Neural crest cell (in vitro differentiated cells): ENCODE data around the gene FAM76B. TPM values are rescaled to one million over a fixed set of nuclear protein-coding genes. Genes with fewer than 3 reads are reported as not detected.

ENCODE experiments used
- DNase-seq: peaks from one replicate; pipeline ENCODE4 v3.0.0; 2021; ENCODE audit warnings: low read depth, mixed read lengths, low spot score
- H3K27ac Mint-ChIP-seq: one replicate; pipeline ENCODE4 v1.8.0; 2021; ENCODE audit warnings: mild to moderate bottlenecking, mixed read lengths; ENCODE audit not compliant: unreplicated experiment
- H3K27me3 Mint-ChIP-seq: 2 replicates; pipeline ENCODE4 v1.8.0; 2021; ENCODE audit warnings: low read depth, mild to moderate bottlenecking, mixed read lengths
- H3K36me3 Mint-ChIP-seq: 2 replicates; pipeline ENCODE4 v1.8.0; 2021; ENCODE audit warnings: low read depth, mild to moderate bottlenecking, mixed read lengths
- H3K4me1 Mint-ChIP-seq: 2 replicates; pipeline ENCODE4 v1.8.0; 2021; ENCODE audit warnings: mixed read lengths
- H3K4me3 Mint-ChIP-seq: one replicate; pipeline ENCODE4 v1.8.0; 2021; ENCODE audit warnings: mild to moderate bottlenecking, mixed read lengths
- H3K9me3 Mint-ChIP-seq: 2 replicates; pipeline ENCODE4 v1.8.0; 2021; ENCODE audit warnings: mixed read lengths
- total RNA-seq: library from RNA; stranded (reverse); gene quantifications from 2 replicates; pipeline ENCODE4 v1.2.1, GENCODE V29; 2021
- TF ChIP-seq, protein P1 (sequence below): fragments of 200-600 bp; sonication (generic); conservative IDR thresholded peaks from 2 replicates; pipeline ENCODE4 v1.5.0; 2021; ENCODE audit warnings: antibody characterized with exemption, mild to moderate bottlenecking

Gene FAM76B
- total RNA-seq, 1 donor from 2014 or later: 45.3 TPM

DNA sequence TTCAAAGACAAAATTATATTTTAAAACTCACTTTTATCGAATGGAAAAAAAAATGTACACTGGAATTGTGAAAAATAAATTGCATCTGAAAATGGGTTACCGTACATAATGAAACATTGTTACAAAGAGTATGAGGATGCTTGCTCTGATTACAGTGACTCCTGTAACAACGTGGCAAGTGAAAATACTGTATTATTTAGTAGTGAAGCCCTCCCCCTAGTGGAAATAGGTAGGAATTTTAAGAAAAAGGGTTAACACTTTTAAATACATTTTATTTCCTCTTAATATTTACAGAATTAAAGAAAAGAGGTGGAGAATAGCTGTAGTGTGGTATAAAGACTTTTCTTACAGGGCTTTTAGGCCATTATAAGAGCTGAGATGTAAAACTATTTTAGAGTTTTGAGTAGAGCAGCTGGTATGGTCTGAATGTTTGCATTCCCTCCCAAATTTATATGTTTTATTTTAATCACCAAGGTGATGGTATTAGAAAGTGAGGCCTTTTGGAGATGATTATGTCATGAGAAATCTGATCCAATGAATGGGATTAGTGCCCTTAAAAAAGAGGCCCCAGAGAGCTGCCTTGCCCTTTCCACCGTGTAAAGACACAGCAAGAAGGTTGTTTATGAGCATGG, 25.2 kb downstream of the FAM76B start:
- DNase-seq: no peak
- Mint-ChIP-seq H3K27me3 (no peaks in the 10 kb centered on the region), H3K4me3 (no peak overlapping the region), H3K36me3 (no peaks in the 10 kb centered on the region), H3K27ac (no peak overlapping the region), H3K9me3 (no peaks in the 10 kb centered on the region), H3K4me1 (no peaks in the 10 kb centered on the region)
- TF ChIP-seq, protein P1, sequence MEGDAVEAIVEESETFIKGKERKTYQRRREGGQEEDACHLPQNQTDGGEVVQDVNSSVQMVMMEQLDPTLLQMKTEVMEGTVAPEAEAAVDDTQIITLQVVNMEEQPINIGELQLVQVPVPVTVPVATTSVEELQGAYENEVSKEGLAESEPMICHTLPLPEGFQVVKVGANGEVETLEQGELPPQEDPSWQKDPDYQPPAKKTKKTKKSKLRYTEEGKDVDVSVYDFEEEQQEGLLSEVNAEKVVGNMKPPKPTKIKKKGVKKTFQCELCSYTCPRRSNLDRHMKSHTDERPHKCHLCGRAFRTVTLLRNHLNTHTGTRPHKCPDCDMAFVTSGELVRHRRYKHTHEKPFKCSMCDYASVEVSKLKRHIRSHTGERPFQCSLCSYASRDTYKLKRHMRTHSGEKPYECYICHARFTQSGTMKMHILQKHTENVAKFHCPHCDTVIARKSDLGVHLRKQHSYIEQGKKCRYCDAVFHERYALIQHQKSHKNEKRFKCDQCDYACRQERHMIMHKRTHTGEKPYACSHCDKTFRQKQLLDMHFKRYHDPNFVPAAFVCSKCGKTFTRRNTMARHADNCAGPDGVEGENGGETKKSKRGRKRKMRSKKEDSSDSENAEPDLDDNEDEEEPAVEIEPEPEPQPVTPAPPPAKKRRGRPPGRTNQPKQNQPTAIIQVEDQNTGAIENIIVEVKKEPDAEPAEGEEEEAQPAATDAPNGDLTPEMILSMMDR: peak; percentile 87

DNA sequence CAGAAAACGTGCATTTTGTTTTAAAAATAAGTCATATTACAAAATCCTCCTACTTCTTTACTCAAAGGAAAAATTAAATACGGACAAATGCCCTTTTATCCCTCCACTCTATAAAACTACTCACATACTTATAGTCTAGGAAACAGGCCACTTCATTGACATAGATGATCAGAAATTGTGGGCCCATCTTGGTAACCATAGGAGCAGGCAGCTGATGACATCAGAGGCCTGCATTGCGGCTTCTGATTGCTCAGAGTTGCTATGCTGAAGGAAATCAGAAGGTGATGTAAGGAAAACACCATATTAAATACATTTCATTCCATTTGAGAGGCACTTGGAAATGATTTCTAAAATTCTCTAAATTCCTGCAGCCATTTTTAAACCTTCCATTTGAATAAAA, 27.0 kb downstream of the FAM76B start:
- Mint-ChIP-seq H3K27me3 (no peaks in the 10 kb centered on the region), H3K27ac (no peak overlapping the region), H3K4me3 (no peak overlapping the region), H3K36me3 (no peaks in the 10 kb centered on the region), H3K4me1 (no peaks in the 10 kb centered on the region), H3K9me3 (no peaks in the 10 kb centered on the region)
- TF ChIP-seq, protein P1: no peak
- DNase-seq: no peak

DNA sequence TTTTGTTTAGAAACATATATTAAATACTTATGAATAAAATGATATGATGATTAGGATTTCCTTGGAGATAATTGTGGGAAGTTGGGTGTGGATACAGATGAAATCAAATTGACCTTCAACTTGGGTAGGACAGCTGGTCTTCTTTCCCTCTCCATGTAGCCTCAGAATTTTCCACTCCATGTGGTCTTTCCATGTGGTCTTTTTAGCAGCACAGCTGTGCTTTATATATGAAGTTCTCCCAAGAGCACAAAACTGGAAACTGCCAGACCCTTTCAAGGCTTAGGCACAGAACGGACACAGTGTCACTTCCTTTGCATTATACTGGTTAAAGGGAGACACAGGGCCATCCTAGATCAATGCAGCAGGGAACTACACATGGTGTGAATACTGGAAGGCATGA, 28.6 kb downstream of the FAM76B start:
- Mint-ChIP-seq H3K4me3 (no peak overlapping the region), H3K4me1 (no peaks in the 10 kb centered on the region), H3K9me3 (no peaks in the 10 kb centered on the region), H3K27me3 (no peaks in the 10 kb centered on the region), H3K36me3 (no peaks in the 10 kb centered on the region), H3K27ac (no peak overlapping the region)
- TF ChIP-seq, protein P1: no peak
- DNase-seq: no peak

DNA sequence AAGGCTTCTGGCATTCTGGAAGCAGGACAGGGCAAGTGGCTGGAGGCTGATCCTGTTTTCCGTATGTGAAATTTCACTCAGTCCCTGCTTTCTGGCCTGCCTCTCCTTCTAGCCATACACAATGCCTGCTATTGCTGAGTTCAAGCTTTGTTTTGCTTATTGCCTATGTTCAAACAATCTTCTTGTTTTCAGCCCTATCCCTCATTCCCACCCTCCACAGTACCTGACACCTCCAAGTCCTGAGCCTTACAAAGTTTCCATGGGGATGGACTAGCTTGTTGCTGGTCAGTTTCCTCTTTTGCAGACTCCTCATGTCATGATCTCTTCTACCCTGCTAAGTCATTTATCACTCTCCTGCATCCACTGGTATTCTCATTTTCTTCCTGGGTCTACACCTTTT, 38.1 kb downstream of the FAM76B start:
- no peak for DNase-seq
- H3K9me3 Mint-ChIP-seq: peaks cover 2% of the 10 kb centered on the region
- H3K27ac Mint-ChIP-seq: no peak overlapping the region
- no peaks in the 10 kb centered on the region for H3K36me3 Mint-ChIP-seq
- TF ChIP-seq, protein P1: no peak
- no peaks in the 10 kb centered on the region for H3K4me1 Mint-ChIP-seq
- H3K27me3 Mint-ChIP-seq: no peaks in the 10 kb centered on the region
- no peak overlapping the region for H3K4me3 Mint-ChIP-seq

DNA sequence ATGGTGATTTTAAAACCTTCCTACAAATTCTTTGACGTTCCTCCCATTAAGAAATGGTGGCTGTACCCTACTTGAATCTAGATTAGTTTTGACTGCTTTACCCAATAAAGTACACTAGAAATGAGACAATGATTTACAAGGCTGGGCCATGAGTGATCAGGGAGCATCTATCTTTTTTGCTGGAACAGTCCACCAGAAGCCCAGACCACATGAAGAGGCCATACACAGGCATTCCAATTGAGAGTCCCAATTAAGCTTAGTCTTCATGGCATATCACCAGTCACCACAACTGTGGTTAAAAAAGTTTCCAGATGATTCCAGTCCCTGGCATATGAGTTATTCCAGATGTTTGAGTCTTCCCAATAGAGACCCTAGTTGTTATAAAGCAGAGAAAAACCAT, 39.5 kb downstream of the FAM76B start:
- DNase-seq: no peak
- H3K36me3 Mint-ChIP-seq: no peaks in the 10 kb centered on the region

More for the DNA sequence above, 39.5 kb downstream of the FAM76B start:
- Mint-ChIP-seq H3K9me3 (peaks cover 2% of the 10 kb centered on the region), H3K27ac (no peak overlapping the region), H3K27me3 (no peaks in the 10 kb centered on the region), H3K4me1 (no peaks in the 10 kb centered on the region), H3K4me3 (no peak overlapping the region)
- TF ChIP-seq, protein P1: no peak
